Stimulated activated effector memory CD8-positive, alpha-beta T cell treated with anti-CD3 and anti-CD28 coated beads, Interleukin-12 subunit alpha, Interleukin-12 subunit beta, amount 100 ng/mL, for 72 hours (primary cell): ENCODE data around the gene EIF4E1B.

ENCODE experiments used
- ATAC-seq: fragments of 150-1000 bp; cut with Tn5 transposase; 2 replicates; pipeline ENCODE4 v1.10.0; 2021
- DNase-seq, 2 donors: peaks; one replicate each; pipeline ENCODE4 v3.0.0; 2021 to 2022; ENCODE audit warnings: low spot score in 2 of 2
- H3K27ac Mint-ChIP-seq: one replicate; pipeline ENCODE4 v1.8.0; 2022; ENCODE audit warnings: mild to moderate bottlenecking, mixed read lengths
- H3K36me3 Mint-ChIP-seq: one replicate; pipeline ENCODE4 v1.8.0; 2022; ENCODE audit warnings: mild to moderate bottlenecking, mixed read lengths
- H3K4me1 Mint-ChIP-seq: one replicate; pipeline ENCODE4 v1.8.0; 2022; ENCODE audit warnings: mixed read lengths
- H3K4me3 Mint-ChIP-seq: one replicate; pipeline ENCODE4 v1.8.0; 2022; ENCODE audit warnings: mild to moderate bottlenecking, mixed read lengths
- H3K9me3 Mint-ChIP-seq: one replicate; pipeline ENCODE4 v1.8.0; 2022; ENCODE audit warnings: mixed read lengths

The EIF4E1B gene

GRCh38 chr5:176658817-176659511 is 28.5 kb downstream of the EIF4E1B start:
- peaks cover 48% of the 10 kb centered on the region for H3K4me1 Mint-ChIP-seq
- peak overlapping the region; percentile 55 for H3K4me3 Mint-ChIP-seq
- H3K27ac Mint-ChIP-seq: peak overlapping the region; percentile 41
- ATAC-seq: peak; percentile 2
- peaks cover 42% of the 10 kb centered on the region for H3K36me3 Mint-ChIP-seq
- no peak for DNase-seq
- no peaks in the 10 kb centered on the region for H3K9me3 Mint-ChIP-seq

GRCh38 chr5:176659512-176659839 is 29.0 kb downstream of the EIF4E1B start:
- DNase-seq (no peak), ATAC-seq (no peak)
- Mint-ChIP-seq H3K9me3 (no peaks in the 10 kb centered on the region), H3K27ac (peak overlapping the region; percentile 41), H3K36me3 (peaks cover 42% of the 10 kb centered on the region), H3K4me3 (no peak overlapping the region), H3K4me1 (peaks cover 44% of the 10 kb centered on the region)

GRCh38 chr5:176659860-176660461 is 29.5 kb downstream of the EIF4E1B start:
- no peak overlapping the region for H3K27ac Mint-ChIP-seq
- H3K4me1 Mint-ChIP-seq: peaks cover 41% of the 10 kb centered on the region
- ATAC-seq (no peak), DNase-seq (no peak)
- H3K36me3 Mint-ChIP-seq: peaks cover 40% of the 10 kb centered on the region
- no peak overlapping the region for H3K4me3 Mint-ChIP-seq
- no peaks in the 10 kb centered on the region for H3K9me3 Mint-ChIP-seq

GRCh38 chr5:176660530-176660859 is 30.0 kb downstream of the EIF4E1B start:
- peak; percentile 38 for ATAC-seq
- no peak overlapping the region for H3K4me3 Mint-ChIP-seq
- H3K36me3 Mint-ChIP-seq: peaks cover 34% of the 10 kb centered on the region
- H3K4me1 Mint-ChIP-seq: peaks cover 37% of the 10 kb centered on the region
- DNase-seq: no peak
- no peaks in the 10 kb centered on the region for H3K9me3 Mint-ChIP-seq
- H3K27ac Mint-ChIP-seq: peak overlapping the region; percentile 69

- Mint-ChIP-seq H3K27ac (peak overlapping the region; percentile 69), H3K36me3 (peaks cover 29% of the 10 kb centered on the region), H3K4me3 (no peak overlapping the region)
Measured at GRCh38 chr5:176660860-176661641, 30.6 kb downstream of the EIF4E1B start.

GRCh38 chr5:176661676-176662075 is 31.2 kb downstream of the EIF4E1B start:
- H3K4me1 Mint-ChIP-seq: peaks cover 37% of the 10 kb centered on the region

More at GRCh38 chr5:176660860-176661641, 30.6 kb downstream of the EIF4E1B start:
- ATAC-seq: peak; percentile 82
- Mint-ChIP-seq H3K9me3 (no peaks in the 10 kb centered on the region), H3K4me1 (peaks cover 37% of the 10 kb centered on the region)
- peak; percentile 80 to 90 for DNase-seq

GRCh38 chr5:176662371-176663333 is 32.2 kb downstream of the EIF4E1B start:
- no peak for DNase-seq
- no peak overlapping the region for H3K4me3 Mint-ChIP-seq
- H3K36me3 Mint-ChIP-seq: peaks cover 15% of the 10 kb centered on the region
- peaks cover 34% of the 10 kb centered on the region for H3K4me1 Mint-ChIP-seq
- no peak overlapping the region for H3K27ac Mint-ChIP-seq
- H3K9me3 Mint-ChIP-seq: no peaks in the 10 kb centered on the region
- no peak for ATAC-seq

More at GRCh38 chr5:176661676-176662075, 31.2 kb downstream of the EIF4E1B start:
- no peak overlapping the region for H3K27ac Mint-ChIP-seq
- peaks cover 25% of the 10 kb centered on the region for H3K36me3 Mint-ChIP-seq
- ATAC-seq (no peak), DNase-seq (no peak)
- H3K9me3 Mint-ChIP-seq: no peaks in the 10 kb centered on the region
- H3K4me3 Mint-ChIP-seq: no peak overlapping the region

- peaks cover 6% of the 10 kb centered on the region for H3K36me3 Mint-ChIP-seq
- peaks cover 25% of the 10 kb centered on the region for H3K4me1 Mint-ChIP-seq
- H3K4me3 Mint-ChIP-seq: no peak overlapping the region
- DNase-seq (no peak), ATAC-seq (no peak)
- no peak overlapping the region for H3K27ac Mint-ChIP-seq
- H3K9me3 Mint-ChIP-seq: no peaks in the 10 kb centered on the region
Measured at GRCh38 chr5:176663566-176663965, 33.1 kb downstream of the EIF4E1B start.

GRCh38 chr5:176664479-176664878 is 34.0 kb downstream of the EIF4E1B start:
- no peaks in the 10 kb centered on the region for H3K9me3 Mint-ChIP-seq
- no peak overlapping the region for H3K27ac Mint-ChIP-seq
- peaks cover 4% of the 10 kb centered on the region for H3K36me3 Mint-ChIP-seq
- no peak overlapping the region for H3K4me3 Mint-ChIP-seq
- no peak for DNase-seq
- peaks cover 16% of the 10 kb centered on the region for H3K4me1 Mint-ChIP-seq
- no peak for ATAC-seq

GRCh38 chr5:176664886-176665285 is 34.4 kb downstream of the EIF4E1B start:
- DNase-seq: no peak
- Mint-ChIP-seq H3K9me3 (no peaks in the 10 kb centered on the region), H3K27ac (no peak overlapping the region), H3K4me1 (peaks cover 12% of the 10 kb centered on the region), H3K4me3 (no peak overlapping the region), H3K36me3 (peaks cover 4% of the 10 kb centered on the region)
- no peak for ATAC-seq

GRCh38 chr5:176665517-176665916 is 35.0 kb downstream of the EIF4E1B start:
- no peak overlapping the region for H3K4me3 Mint-ChIP-seq
- H3K27ac Mint-ChIP-seq: no peak overlapping the region
- no peaks in the 10 kb centered on the region for H3K9me3 Mint-ChIP-seq
- H3K4me1 Mint-ChIP-seq: peaks cover 5% of the 10 kb centered on the region
- ATAC-seq: no peak
- DNase-seq: no peak
- H3K36me3 Mint-ChIP-seq: peaks cover 3% of the 10 kb centered on the region

GRCh38 chr5:176667637-176668036 is 37.2 kb downstream of the EIF4E1B start:
- Mint-ChIP-seq H3K4me1 (no peaks in the 10 kb centered on the region), H3K4me3 (no peak overlapping the region), H3K36me3 (no peaks in the 10 kb centered on the region)

GRCh38 chr5:176670449-176670848 is 40.0 kb downstream of the EIF4E1B start:
- Mint-ChIP-seq H3K4me3 (no peak overlapping the region), H3K4me1 (no peaks in the 10 kb centered on the region), H3K36me3 (no peaks in the 10 kb centered on the region), H3K9me3 (no peaks in the 10 kb centered on the region), H3K27ac (no peak overlapping the region)
- ATAC-seq: no peak
- no peak for DNase-seq

More at GRCh38 chr5:176667637-176668036, 37.2 kb downstream of the EIF4E1B start:
- Mint-ChIP-seq H3K27ac (no peak overlapping the region), H3K9me3 (no peaks in the 10 kb centered on the region)
- ATAC-seq (no peak), DNase-seq (no peak)

GRCh38 chr5:176671399-176671798 is 40.9 kb downstream of the EIF4E1B start:
- ATAC-seq: no peak
- H3K27ac Mint-ChIP-seq: no peak overlapping the region
- no peaks in the 10 kb centered on the region for H3K36me3 Mint-ChIP-seq
- no peak overlapping the region for H3K4me3 Mint-ChIP-seq
- DNase-seq: no peak
- no peaks in the 10 kb centered on the region for H3K4me1 Mint-ChIP-seq
- H3K9me3 Mint-ChIP-seq: no peaks in the 10 kb centered on the region
